HepG2 (cell line): ENCODE measurements around the gene CCN2. TPM values are rescaled to one million over a fixed set of nuclear protein-coding genes. Genes with fewer than 3 reads are reported as not detected.

ENCODE experiments used
- ETV5 ChIP-seq: IDR thresholded peaks from 2 replicates; pipeline ENCODE4 v1.6.1; 2018; ENCODE audit warnings: missing biosample characterization, missing genetic modification reagents, inconsistent platforms, borderline replicate concordance
- GPBP1L1 ChIP-seq: sonication (generic); formaldehyde crosslinking; IDR thresholded peaks from 2 replicates; pipeline ENCODE4 v1.5.0; 2020; ENCODE audit warnings: mild to moderate bottlenecking, missing genetic modification reagents
- JUN ChIP-seq: sonication (generic); formaldehyde crosslinking; IDR thresholded peaks from 2 replicates; pipeline ENCODE4 v1.4.0; 2020; ENCODE audit warnings: mild to moderate bottlenecking, missing genetic modification reagents
- KAT8 ChIP-seq: IDR thresholded peaks from 2 replicates; pipeline ENCODE4 v1.6.1; 2016; ENCODE audit warnings: missing genetic modification reagents, missing compliant biosample characterization
- PHF20 ChIP-seq: sonication (generic); formaldehyde crosslinking; IDR thresholded peaks from 2 replicates; pipeline ENCODE4 v1.5.0; 2020; ENCODE audit warnings: mild to moderate bottlenecking, missing genetic modification reagents
- RBM22 ChIP-seq: fragments of 200-400 bp; formaldehyde crosslinking; optimal IDR thresholded peaks from 2 replicates; pipeline ENCODE3; 2017; ENCODE audit warnings: mild to moderate bottlenecking, low read length, moderate library complexity
- SP5 ChIP-seq: IDR thresholded peaks from 2 replicates; pipeline ENCODE4 v1.6.1; 2016; ENCODE audit warnings: low read depth, borderline replicate concordance
- SRY ChIP-seq: sonication (generic); formaldehyde crosslinking; IDR thresholded peaks from 2 replicates; pipeline ENCODE4 v1.8.0; 2022; ENCODE audit warnings: mild to moderate bottlenecking, missing genetic modification reagents
- TARDBP ChIP-seq: sonication (generic); formaldehyde crosslinking; IDR thresholded peaks from 2 replicates; pipeline ENCODE4 v1.8.0; 2022; ENCODE audit warnings: mild to moderate bottlenecking, missing genetic modification reagents
- TBX3 ChIP-seq: fragments of 450-650 bp; IDR thresholded peaks from 2 replicates; pipeline ENCODE4 v1.6.1; 2017; ENCODE audit warnings: antibody characterized with exemption, mild to moderate bottlenecking, inconsistent platforms, borderline replicate concordance
- TEAD3 ChIP-seq: optimal IDR thresholded peaks from 2 replicates; pipeline ENCODE3; 2016; ENCODE audit warnings: borderline replicate concordance
- THYN1 ChIP-seq: sonication (generic); formaldehyde crosslinking; IDR thresholded peaks from 2 replicates; pipeline ENCODE4 v1.8.1; 2023; ENCODE audit warnings: low read depth, mild to moderate bottlenecking, moderate library complexity, missing genetic modification reagents, borderline replicate concordance
- ZBTB10 ChIP-seq: sonication (generic); formaldehyde crosslinking; IDR thresholded peaks from 2 replicates; pipeline ENCODE4 v1.4.0; 2020; ENCODE audit warnings: missing genetic modification reagents, borderline replicate concordance
- ZBTB44 ChIP-seq: sonication (generic); formaldehyde crosslinking; IDR thresholded peaks from 2 replicates; pipeline ENCODE4 v1.4.0; 2020; ENCODE audit warnings: missing genetic modification reagents
- ZNF225 ChIP-seq: sonication (generic); formaldehyde crosslinking; IDR thresholded peaks from 2 replicates; pipeline ENCODE4 v1.4.0; 2020; ENCODE audit warnings: mild to moderate bottlenecking, missing genetic modification reagents
- ZNF251 ChIP-seq: sonication (generic); formaldehyde crosslinking; IDR thresholded peaks from 2 replicates; pipeline ENCODE4 v1.9.0; 2021; ENCODE audit warnings: mild to moderate bottlenecking, missing genetic modification reagents
- ZNF3 ChIP-seq: IDR thresholded peaks from 2 replicates; pipeline ENCODE4 v1.7.0; 2017; ENCODE audit warnings: inconsistent platforms
- ZNF460 ChIP-seq: sonication (generic); formaldehyde crosslinking; IDR thresholded peaks from 2 replicates; pipeline ENCODE4 v1.5.1; 2020; ENCODE audit warnings: missing genetic modification reagents, mild to moderate bottlenecking, borderline replicate concordance
- ZNF619 ChIP-seq: sonication (generic); formaldehyde crosslinking; IDR thresholded peaks from 2 replicates; pipeline ENCODE4 v1.4.0; 2020; ENCODE audit warnings: mild to moderate bottlenecking, missing genetic modification reagents
- ZNF710 ChIP-seq: sonication (generic); formaldehyde crosslinking; IDR thresholded peaks from 2 replicates; pipeline ENCODE4 v1.5.0; 2020; ENCODE audit warnings: mild to moderate bottlenecking, missing genetic modification reagents, borderline replicate concordance
- polyA plus RNA-seq, 8 experiments: library from polyadenylated mRNA; depleted of rRNA in 3 of 8; stranded (reverse) in 7 of 8; unstranded in 1 of 8; fragments of >200 nt; fragmentation: Illumina TruSeq in 4 of 8; extraction: Trizol in 4 of 8; gene quantifications; 2 replicates each; pipeline versions ENCODE4 v1.2.1 to v1.2.3, GENCODE V29; 2011 to 2016; ENCODE audit warnings: low read depth in 4 of 8, missing spikeins in 1 of 8, mixed read lengths in 1 of 8; ENCODE audit not compliant: insufficient read depth in 1 of 8
- total RNA-seq, 5 experiments: library from RNA; depleted of rRNA; stranded (reverse); fragments of >200 nt; fragmentation: Illumina TruSeq; extraction: Trizol; gene quantifications; 2 replicates each; pipeline ENCODE4 v1.2.3, GENCODE V29; 2016; ENCODE audit warnings: low read depth in 1 of 5
- TF ChIP-seq, protein P1 (sequence below): IDR thresholded peaks from 2 replicates; pipeline ENCODE4 v1.6.1; 2016; ENCODE audit warnings: mild to moderate bottlenecking, missing biosample characterization, missing genetic modification reagents

The CCN2 gene
- total and polyA plus RNA-seq, 2 of the 13 experiments (the other 11 are each of a cell fraction or from before 2014, with no cell fraction given), result 34.7 to 316 TPM

GRCh38 chr6:131958542-131959470, 7.6 kb upstream of the CCN2 start (continued):
- TF ChIP-seq TBX3 (peak; percentile 62; the same call in 1 of the 2 replicates), ZNF619 (CRISPR knock-in tag) (peak; percentile 92; the same call in 1 of the 2 replicates), ETV5 (CRISPR knock-in tag) (peak; percentile 97), TEAD3 (peak; percentile 94), ZBTB44 (CRISPR knock-in tag) (0 out of 2 replicates have a peak, but pooled peaks have one; percentile 48), ZNF710 (peak; percentile 94), SRY (peak; percentile 74; the same call in 1 of the 2 replicates), SP5 (CRISPR knock-in tag) (peak; percentile 66), KAT8 (CRISPR knock-in tag) (peak; percentile 89), TARDBP (CRISPR knock-in tag) (peak; percentile 94), RBM22 (no peak), PHF20 (CRISPR knock-in tag) (no peak), ZNF225 (CRISPR knock-in tag) (no peak), ZNF251 (no peak; the same call in 1 of the 2 replicates), ZNF460 (CRISPR knock-in tag) (peak; percentile 52; the same call in 1 of the 2 replicates), GPBP1L1 (CRISPR knock-in tag) (no peak), ZBTB10 (CRISPR knock-in tag) (no peak), THYN1 (CRISPR knock-in tag) (no peak), JUN (CRISPR knock-in tag) (peak; percentile 73), ZNF3 (CRISPR knock-in tag) (0 out of 2 replicates have a peak, but pooled peaks have one; percentile 56)
- TF ChIP-seq, protein P1, sequence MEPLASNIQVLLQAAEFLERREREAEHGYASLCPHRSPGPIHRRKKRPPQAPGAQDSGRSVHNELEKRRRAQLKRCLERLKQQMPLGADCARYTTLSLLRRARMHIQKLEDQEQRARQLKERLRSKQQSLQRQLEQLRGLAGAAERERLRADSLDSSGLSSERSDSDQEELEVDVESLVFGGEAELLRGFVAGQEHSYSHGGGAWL (CRISPR knock-in tag), result 0 out of 2 replicates have a peak, but pooled peaks have one; percentile 58
